H1 (cell line): ENCODE data around the gene PRKACA. TPM values are rescaled to one million over a fixed set of nuclear protein-coding genes. Genes with fewer than 3 reads are reported as not detected.

Experiments used
- CTCF ChIA-PET: fragments of 300-600 bp; sonication (Branson Sonifier 250); formaldehyde crosslinking; loops from one replicate; lab custom pipeline; 2021; ENCODE audit not compliant: partially characterized antibody; lab: Charles Lee
- POLR2A ChIA-PET: fragments of 300-600 bp; sonication (Branson Sonifier 250); formaldehyde crosslinking; loops from one replicate; lab custom pipeline; 2021; ENCODE audit warnings: inconsistent platforms; ENCODE audit not compliant: partially characterized antibody; lab: Charles Lee
- DNase-seq, 2 experiments: peaks; one replicate each; pipeline versions ENCODE4 v3.0.0 to v3.0.0-alpha.2; 2010 to 2022; ENCODE audit warnings: low spot score in 2 of 2, low read depth in 1 of 2, mixed read lengths in 1 of 2
- FAIRE-seq: peaks from 2 replicates; lab custom pipeline; 2011; peaks lifted over from hg19 to GRCh38; lab: Jason Lieb, UNC
- H2AFZ ChIP-seq: 2 replicates; pipeline ENCODE4 v1.8.1; 2012; ENCODE audit warnings: low read length, inconsistent platforms
- H2AK5ac ChIP-seq: 2 replicates; pipeline ENCODE4 v1.6.1; 2013; ENCODE audit warnings: low read depth, low read length
- H2BK120ac ChIP-seq: replicated peaks from 2 replicates; pipeline ENCODE3; 2013; ENCODE audit warnings: low read depth, low read length, inconsistent platforms
- H2BK12ac ChIP-seq: 2 replicates; pipeline ENCODE4 v1.6.1; 2013; ENCODE audit warnings: low read depth, low read length
- H2BK15ac ChIP-seq: 2 replicates; pipeline ENCODE4 v1.6.1; 2013; ENCODE audit warnings: low read length
- H2BK20ac ChIP-seq: 2 replicates; pipeline ENCODE4 v1.6.1; 2013; ENCODE audit warnings: low read length
- H2BK5ac ChIP-seq: 2 replicates; pipeline ENCODE4 v1.6.1; 2013; ENCODE audit warnings: low read depth, low read length
- H3K14ac ChIP-seq: 2 replicates; pipeline ENCODE4 v1.6.1; 2013; ENCODE audit warnings: inconsistent platforms; ENCODE audit not compliant: insufficient read length
- H3K18ac ChIP-seq: 2 replicates; pipeline ENCODE4 v1.6.1; 2013; ENCODE audit warnings: low read length; ENCODE audit errors: extremely low read depth
- H3K23ac ChIP-seq: 2 replicates; pipeline ENCODE4 v1.6.1; 2013; ENCODE audit warnings: inconsistent platforms; ENCODE audit not compliant: insufficient read length
- H3K23me2 ChIP-seq: 2 replicates; pipeline ENCODE4 v1.6.1; 2013; ENCODE audit warnings: low read depth, low read length
- H3K27ac ChIP-seq: 2 replicates; pipeline ENCODE4 v1.6.1; 2011; ENCODE audit warnings: low read depth, low read length, inconsistent platforms
- H3K27me3 ChIP-seq, 4 experiments: replicated peaks in 1 of 4; 1 replicate in 1 of 4; 2 replicates in 3 of 4; pipeline versions ENCODE4 v1.6.1 to v1.8.1; 2011 to 2013; ENCODE audit warnings: low read length in 3 of 4, mild to moderate bottlenecking in 3 of 4, inconsistent platforms in 2 of 4, mixed read lengths in 2 of 4, moderate library complexity in 1 of 4; ENCODE audit not compliant: control insufficient read depth in 3 of 4, insufficient read depth in 3 of 4; ENCODE audit errors: extremely low read depth in 1 of 4
- H3K36me3 ChIP-seq, 4 experiments: 2 replicates each; pipeline versions ENCODE4 v1.6.1 to v1.8.1; 2011 to 2013; ENCODE audit warnings: mild to moderate bottlenecking in 4 of 4, low read length in 3 of 4, moderate library complexity in 2 of 4, control low read depth in 1 of 4, inconsistent platforms in 1 of 4; ENCODE audit not compliant: insufficient read depth in 4 of 4, control insufficient read depth in 2 of 4
- H3K4ac ChIP-seq: replicated peaks from 2 replicates; pipeline ENCODE3; 2013; ENCODE audit warnings: low read length, low read depth, mixed read lengths, inconsistent platforms; ENCODE audit not compliant: insufficient read length
- H3K4me1 ChIP-seq, 4 experiments: replicated peaks in 1 of 4; 1 replicate in 1 of 4; 2 replicates in 3 of 4; pipeline versions ENCODE4 v1.6.1 to v1.8.1; 2011 to 2013; ENCODE audit warnings: low read length in 3 of 4, inconsistent platforms in 2 of 4, mixed read lengths in 1 of 4; ENCODE audit not compliant: insufficient read depth in 4 of 4, control insufficient read depth in 3 of 4
- H3K4me2 ChIP-seq, 2 experiments: 2 replicates each; pipeline versions ENCODE4 v1.6.1 to v1.8.1; 2011 to 2013; ENCODE audit warnings: low read depth in 2 of 2, low read length in 2 of 2, control low read depth in 1 of 2, inconsistent platforms in 1 of 2, mild to moderate bottlenecking in 1 of 2; ENCODE audit not compliant: insufficient read depth in 1 of 2
- H3K4me3 ChIP-seq, 4 experiments: fragments of 200-600, 300-600 bp in 1 of 4; sonication (generic), shearing (Covaris generic), sonication (Bioruptor Twin) in 1 of 4; 2 replicates each; pipeline versions ENCODE4 v1.5.1 to v1.8.1; 2011 to 2016; ENCODE audit warnings: low read length in 4 of 4, low read depth in 3 of 4, control low read depth in 2 of 4, inconsistent platforms in 2 of 4, mild to moderate bottlenecking in 2 of 4, mixed read lengths in 1 of 4, moderate library complexity in 1 of 4; ENCODE audit not compliant: insufficient read depth in 2 of 4; ENCODE audit errors: extremely low read depth in 1 of 4
- H3K56ac ChIP-seq: replicated peaks from 2 replicates; pipeline ENCODE3; 2013; ENCODE audit warnings: low read depth, mild to moderate bottlenecking, mixed read lengths, low read length, inconsistent platforms; ENCODE audit not compliant: insufficient read length
- H3K79me1 ChIP-seq: 2 replicates; pipeline ENCODE4 v1.6.1; 2013; ENCODE audit warnings: low read depth, low read length, control low read depth
- H3K79me2 ChIP-seq, 2 experiments: 2 replicates each; pipeline versions ENCODE4 v1.6.1 to v1.8.1; 2012 to 2013; ENCODE audit warnings: low read length in 2 of 2, mild to moderate bottlenecking in 2 of 2, inconsistent platforms in 1 of 2; ENCODE audit not compliant: insufficient read depth in 2 of 2, control insufficient read depth in 1 of 2
- H3K9ac ChIP-seq, 4 experiments: replicated peaks in 1 of 4; 1 replicate in 1 of 4; 2 replicates in 3 of 4; pipeline versions ENCODE4 v1.6.1 to v1.8.1; 2011 to 2013; ENCODE audit warnings: low read depth in 3 of 4, low read length in 3 of 4, control low read depth in 2 of 4, mild to moderate bottlenecking in 2 of 4, moderate library complexity in 2 of 4, inconsistent platforms in 1 of 4; ENCODE audit errors: extremely low read depth in 1 of 4
- H3K9me3 ChIP-seq, 2 experiments: 2 replicates each; pipeline versions ENCODE4 v1.6.1 to v1.8.1; 2012 to 2013; ENCODE audit warnings: mild to moderate bottlenecking in 2 of 2, moderate library complexity in 2 of 2, control low read depth in 1 of 2, inconsistent platforms in 1 of 2, low read depth in 1 of 2, low read length in 1 of 2, mixed read lengths in 1 of 2; ENCODE audit not compliant: insufficient read depth in 2 of 2
- H4K20me1 ChIP-seq, 2 experiments: replicated peaks in 1 of 2; 2 replicates each; pipeline versions ENCODE3 to v1.8.1; 2011 to 2013; ENCODE audit warnings: inconsistent platforms in 2 of 2, low read length in 2 of 2, mild to moderate bottlenecking in 1 of 2; ENCODE audit not compliant: insufficient read depth in 2 of 2, control insufficient read depth in 1 of 2
- H4K5ac ChIP-seq: 2 replicates; pipeline ENCODE4 v1.6.1; 2013; ENCODE audit warnings: low read length, low read depth, mixed read lengths, inconsistent platforms; ENCODE audit not compliant: insufficient read length
- H4K8ac ChIP-seq: 2 replicates; pipeline ENCODE4 v1.8.0; 2013; ENCODE audit warnings: mild to moderate bottlenecking, moderate library complexity, low read length, inconsistent platforms; ENCODE audit not compliant: insufficient read depth; ENCODE audit errors: extremely low read depth
- H4K91ac ChIP-seq: replicated peaks from 2 replicates; pipeline ENCODE3; 2013; ENCODE audit warnings: low read length, mixed read lengths, inconsistent platforms; ENCODE audit not compliant: insufficient read length
- CTBP2 ChIP-seq: IDR thresholded peaks from 2 replicates; pipeline ENCODE4 v1.7.0; 2011; ENCODE audit warnings: borderline replicate concordance, mild to moderate bottlenecking, moderate library complexity, mixed read lengths, low read length; ENCODE audit not compliant: insufficient read depth, insufficient read length
- WGBS, 2 experiments: shearing (Covaris generic) in 1 of 2; methylation state at CpG; one replicate each; pipeline versions ENCODE4 v1.1.6 to v1.1.7; 2013 to 2015; ENCODE audit warnings: low lambda C conversion rate in 2 of 2, mixed read lengths in 2 of 2, inconsistent platforms in 1 of 2, low coverage in 1 of 2, missing lambda C conversion rate in 1 of 2; ENCODE audit not compliant: insufficient replicate concordance in 2 of 2, insufficient coverage in 1 of 2, insufficient read length in 1 of 2; ENCODE audit errors: extremely low coverage in 1 of 2, missing lambda C conversion rate in 1 of 2; 5-methylcytosine and 5-hydroxymethylcytosine counted together
- polyA plus RNA-seq, 7 experiments: library from polyadenylated mRNA; depleted of rRNA in 3 of 7; stranded (reverse) in 5 of 7; unstranded in 2 of 7; fragments of >200 nt in 5 of 7; fragments of 200-250 nt in 2 of 7; gene quantifications; 1 replicate in 5 of 7; 2 replicates in 1 of 7; 4 replicates in 1 of 7; pipeline versions ENCODE4 v1.2.1 to v1.2.3, GENCODE V29; 2011 to 2013; ENCODE audit warnings: missing spikeins in 2 of 7, mixed read lengths in 2 of 7
- total RNA-seq: library from RNA; stranded (reverse); fragmentation: NEBNext Ultra II Directional; extraction: Animal tissue kit (Norgen Biotek cat#: 25700); gene quantifications from 2 replicates; pipeline ENCODE4 v1.2.1, GENCODE V29; 2021

PRKACA gene
- total and polyA plus RNA-seq, 2 of the 8 experiments (the other 6 are each of a cell fraction or from before 2014, with no cell fraction given): 14.2 to 48.2 TPM

GRCh38 chr19:14127176-14127575 lies 9.6 kb upstream of the PRKACA start:
- no peak overlapping the region for H2BK15ac ChIP-seq
- H3K36me3 ChIP-seq: peaks cover 2 to 22% (median 13%) of the 10 kb centered on the region in 4 experiments; a peak in 6 of 8 replicates
- DNase-seq (no peak), FAIRE-seq (no peak)
- ChIA-PET CTCF (no interaction called here), POLR2A (interaction anchor here (11.0 kb wide), 1 partner anchor 7 kb away, joined by 109 read pairs; the partner anchor contains the start of gene ASF1B)
- H3K27me3 ChIP-seq: no peaks in the 10 kb centered on the region
- TF ChIP-seq CTBP2: no peak
- no peak overlapping the region for H4K5ac ChIP-seq
- no peak overlapping the region for H3K56ac ChIP-seq
- no peaks in the 10 kb centered on the region for H3K9me3 ChIP-seq
- no peak overlapping the region for H4K8ac ChIP-seq
- H3K27ac ChIP-seq: no peak overlapping the region
- no peak overlapping the region for H3K4ac ChIP-seq
- no peak overlapping the region for H3K23ac ChIP-seq
- no peak overlapping the region for H4K91ac ChIP-seq
- H3K18ac ChIP-seq: no peak overlapping the region
- H2BK12ac ChIP-seq: no peak overlapping the region
- no peak overlapping the region for H3K9ac ChIP-seq
- no peak overlapping the region for H2BK5ac ChIP-seq
- H2AFZ ChIP-seq: no peak overlapping the region
- no peaks in the 10 kb centered on the region for H3K4me1 ChIP-seq
- no peaks in the 10 kb centered on the region for H3K23me2 ChIP-seq
- no peak overlapping the region for H3K4me2 ChIP-seq
- H2BK120ac ChIP-seq: no peak overlapping the region
- H3K79me1 ChIP-seq: no peaks in the 10 kb centered on the region
- no peak overlapping the region for H2AK5ac ChIP-seq
- no peaks in the 10 kb centered on the region; a peak in 1 of 4 replicates for H3K79me2 ChIP-seq
- no peak overlapping the region for H3K14ac ChIP-seq
- H3K4me3 ChIP-seq: no peak overlapping the region
- H4K20me1 ChIP-seq: peaks cover 4 to 12% of the 10 kb centered on the region in 2 experiments
- 91% methylated on average over 8 of the region's 8 CpGs; no CpG with 5 or more reads in 1 of the 2 experiments for WGBS, 2 experiments
- no peak overlapping the region for H2BK20ac ChIP-seq
